GM19397 (cell line): Measurements from ENCODE around the gene GTF2E1.

Experiments used
- ATAC-seq: cut with Tn5 transposase; IDR thresholded peaks from one replicate; pipeline ENCODE4 v1.9.1; 2021; ENCODE audit warnings: mild to moderate bottlenecking, moderate library complexity; ENCODE audit not compliant: unreplicated experiment

GTF2E1 gene

GRCh38 chr3:120796976-120797375, 54.4 kb downstream of the GTF2E1 start:
- no peak for ATAC-seq

- ATAC-seq = no peak
Observed at GRCh38 chr3:120797857-120798256, 55.3 kb downstream of the GTF2E1 start.

DNA sequence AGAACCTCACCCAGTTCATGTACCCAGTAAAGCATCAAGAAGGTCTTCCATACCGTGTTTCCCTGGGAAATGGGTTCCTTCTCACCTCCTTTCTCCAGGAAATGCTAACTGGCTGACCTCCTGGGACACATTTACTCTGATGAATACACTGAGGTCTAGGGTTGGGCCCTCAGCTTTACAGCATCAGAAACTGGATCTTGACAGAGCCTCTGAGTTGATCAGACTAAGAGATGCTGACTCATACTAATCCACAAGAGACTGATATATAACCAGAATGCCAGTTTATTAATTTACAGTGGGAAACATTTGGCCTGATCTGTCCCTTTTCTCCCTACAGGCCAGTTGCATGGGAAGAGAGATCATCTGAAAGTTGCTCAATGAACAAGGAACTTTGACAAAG, 55.8 kb downstream of the GTF2E1 start:
- no peak for ATAC-seq

- ATAC-seq = no peak
Observed at GRCh38 chr3:120800625-120801024, 58.1 kb downstream of the GTF2E1 start.

GRCh38 chr3:120801484-120801883, 58.9 kb downstream of the GTF2E1 start:
- ATAC-seq = peak; percentile 59

DNA sequence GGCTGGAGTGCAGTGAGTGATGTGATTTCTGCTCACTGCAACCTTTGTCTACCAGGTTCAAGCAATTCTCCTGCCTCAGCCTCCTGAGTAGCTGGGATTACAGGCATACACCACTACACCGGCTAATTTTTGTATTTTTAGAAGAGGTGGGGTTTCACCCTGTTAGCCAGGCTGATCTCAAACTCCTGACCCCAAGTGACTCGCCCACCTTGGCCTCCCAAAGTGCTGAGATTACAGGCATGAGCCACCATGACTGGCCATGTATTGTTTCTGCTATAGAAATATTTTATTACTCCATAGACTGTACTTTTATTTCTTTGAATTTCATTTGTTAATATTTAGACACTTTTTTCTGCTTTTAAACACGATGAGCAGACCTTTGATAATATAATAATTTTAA, 60.4 kb downstream of the GTF2E1 start:
- ATAC-seq = no peak

DNA sequence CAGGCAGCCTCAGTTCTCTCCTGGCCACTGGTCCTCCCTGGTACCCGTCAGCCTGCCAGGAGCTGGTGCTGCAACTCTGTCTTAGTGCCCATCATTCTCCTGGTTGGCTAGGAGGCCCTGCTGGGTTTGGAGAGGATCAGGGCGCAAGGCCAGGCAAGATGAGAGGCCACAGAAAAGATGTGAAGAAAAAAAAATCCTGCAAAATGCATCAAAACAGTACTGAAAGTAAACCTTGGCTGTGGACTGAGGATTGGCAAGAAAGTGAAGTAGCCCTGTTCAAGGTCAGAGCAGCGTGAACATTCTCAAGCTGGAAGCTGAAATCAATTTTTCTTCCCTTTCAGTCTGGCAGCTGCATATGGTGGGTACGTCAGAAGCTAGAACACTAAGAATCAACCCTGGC, 74.2 kb downstream of the GTF2E1 start:
- no peak for ATAC-seq

DNA sequence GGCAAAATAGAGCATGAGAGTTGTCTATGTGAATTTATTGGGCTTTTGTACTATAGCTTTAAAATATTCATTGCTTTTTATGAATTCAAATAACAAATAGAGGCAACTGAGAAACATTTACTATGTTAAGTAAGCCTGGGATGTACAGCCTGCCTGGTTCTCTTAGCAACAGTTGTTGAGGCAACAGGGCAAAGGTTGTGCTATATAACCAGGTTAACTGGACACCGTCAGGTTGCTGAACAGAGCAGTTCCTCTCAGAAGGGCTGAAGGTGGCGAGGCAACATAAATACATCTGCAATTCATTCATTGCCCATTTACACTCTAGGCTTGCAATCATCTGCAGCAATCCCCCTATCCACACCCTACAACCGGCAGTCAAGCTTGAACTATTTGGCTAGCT, 78.2 kb downstream of the GTF2E1 start:
- ATAC-seq = no peak

GRCh38 chr3:120821426-120821825, 78.9 kb downstream of the GTF2E1 start:
- ATAC-seq = no peak

DNA sequence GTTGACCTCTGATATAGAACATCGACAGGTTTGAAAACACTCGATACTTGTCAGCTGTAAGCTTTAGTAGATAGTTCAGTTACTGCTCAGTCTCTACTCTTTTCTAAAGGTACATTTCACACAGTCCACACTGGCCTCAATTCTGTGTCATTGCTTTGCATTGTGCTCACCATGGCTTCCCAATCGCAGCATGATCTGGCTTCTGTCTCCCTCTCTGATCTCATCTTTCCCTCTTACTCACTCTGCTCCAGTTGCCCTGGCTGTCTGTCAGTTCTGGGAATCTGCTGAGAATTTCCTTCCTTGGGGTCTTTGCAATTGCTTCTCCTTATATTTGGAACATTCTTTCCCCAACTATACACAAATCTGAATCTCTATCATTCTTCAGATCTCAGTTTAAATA, 80.6 kb downstream of the GTF2E1 start:
- ATAC-seq = no peak

GRCh38 chr3:120824613-120825012, 82.1 kb downstream of the GTF2E1 start:
- ATAC-seq = no peak

GRCh38 chr3:120828796-120829195, 86.3 kb downstream of the GTF2E1 start:
- ATAC-seq = no peak

DNA sequence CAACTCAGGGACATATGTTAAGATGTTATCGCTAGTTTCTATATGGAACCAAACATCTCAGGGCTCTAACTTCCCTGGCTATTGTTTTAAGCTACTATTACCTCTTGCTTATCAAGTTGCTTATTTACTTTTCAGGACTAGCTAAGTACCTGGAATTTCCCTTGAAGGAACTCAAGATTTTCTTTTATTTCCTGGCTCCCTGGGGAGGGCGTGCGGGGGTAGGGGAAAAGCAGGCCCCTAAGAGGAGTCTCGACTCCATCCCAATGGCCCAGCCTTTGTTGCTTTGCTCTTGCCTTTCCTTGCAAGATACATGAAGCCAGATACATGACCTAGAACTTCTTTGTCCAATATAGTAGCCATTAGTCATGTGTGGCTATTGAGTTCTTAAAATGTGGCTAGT, 88.5 kb downstream of the GTF2E1 start:
- no peak for ATAC-seq
